GM12892 (cell line): Measurements from ENCODE around the gene WARS2.
A peak's percentile ranks its signal among the peaks of the same experiment; 100 is the strongest.
"Not testable (repeated sequence)": the region's sequence is repeated elsewhere in the genome, so short reads cannot be mapped to it uniquely, and the experiment has no call there.

Experiments
- DNase-seq: peaks from one replicate; pipeline ENCODE4 v3.0.0; 2011; ENCODE audit not compliant: insufficient read length
- FAIRE-seq: peaks from 2 replicates; lab custom pipeline; 2011; peaks lifted over from hg19 to GRCh38; lab: Jason Lieb, UNC
- POLR2A ChIP-seq: IDR thresholded peaks from 2 replicates; pipeline ENCODE4 v1.6.1; 2011; ENCODE audit warnings: low read depth, low read length, control low read depth
- POLR2AphosphoS5 ChIP-seq: IDR thresholded peaks from 2 replicates; pipeline ENCODE4 v1.6.1; 2011; ENCODE audit warnings: low read depth, low read length, control low read depth
- TAF1 ChIP-seq: IDR thresholded peaks from 2 replicates; pipeline ENCODE4 v1.6.1; 2011; ENCODE audit warnings: low read depth, mild to moderate bottlenecking, control low read depth, low read length, borderline replicate concordance

Gene WARS2

DNA sequence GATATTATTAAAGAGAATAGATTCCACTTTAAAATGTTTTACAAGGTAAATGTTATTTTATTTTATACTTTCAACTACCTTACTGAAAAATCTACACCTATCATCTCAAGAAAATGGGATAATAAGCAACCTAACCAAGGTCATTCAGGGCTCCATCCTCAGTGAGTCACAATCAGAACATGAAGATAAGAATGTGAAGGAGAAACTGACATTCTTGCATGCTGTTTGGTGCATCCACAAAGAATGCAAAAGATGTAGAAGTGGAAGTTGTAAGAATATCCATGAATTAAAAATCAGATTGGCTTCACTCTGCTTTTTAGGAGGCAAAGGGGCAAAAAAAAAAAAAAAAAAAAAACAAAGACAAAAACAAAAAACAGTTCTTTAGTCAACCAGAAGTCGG lies 6.5 kb downstream of the WARS2 start:
- FAIRE-seq (no peak), DNase-seq (no peak)
- TF ChIP-seq TAF1: no peak
- no peak for TF ChIP-seq POLR2A
- TF ChIP-seq POLR2AphosphoS5: no peak

DNA sequence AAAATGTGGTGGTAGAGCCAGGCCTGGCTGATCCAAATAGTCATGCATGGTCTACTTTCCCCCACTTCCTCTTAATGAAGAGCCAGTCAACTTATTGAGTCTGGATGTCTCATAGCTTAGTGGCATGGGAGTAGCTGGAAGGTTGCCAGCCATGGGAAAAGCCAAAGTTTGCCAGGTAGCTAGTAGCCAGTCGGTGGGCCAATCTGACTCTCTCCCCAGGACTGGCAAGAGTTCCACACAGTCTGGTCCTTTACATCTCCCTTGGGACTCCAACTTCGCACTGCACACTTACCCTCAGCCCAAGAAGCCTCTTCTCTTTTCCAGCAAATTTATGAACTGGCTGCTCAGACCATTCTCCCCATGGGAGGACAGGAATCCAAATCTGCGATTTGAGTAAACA lies 8.3 kb downstream of the WARS2 start:
- FAIRE-seq: no peak
- no peak for TF ChIP-seq TAF1
- TF ChIP-seq POLR2A: no peak
- no peak for TF ChIP-seq POLR2AphosphoS5
- DNase-seq: no peak

DNA sequence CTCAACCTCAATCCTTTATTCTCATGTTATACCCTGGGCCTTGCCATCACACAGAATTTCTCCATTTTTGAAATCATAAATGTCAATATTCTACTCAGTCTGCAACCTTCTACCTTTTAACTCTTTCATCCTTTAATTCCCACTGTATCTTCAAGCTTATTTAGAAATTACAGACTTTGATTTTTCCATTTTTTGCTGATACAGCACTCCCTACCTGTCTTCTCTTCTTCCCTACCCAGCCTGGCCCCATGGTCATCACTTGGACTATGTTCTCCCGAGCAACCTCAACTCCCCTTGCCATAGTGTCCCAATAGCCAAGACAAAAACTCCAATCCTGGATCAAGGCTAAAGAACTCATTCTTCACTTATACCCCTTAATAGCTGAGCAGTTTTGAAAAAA lies 14.6 kb downstream of the WARS2 start:
- no peak for FAIRE-seq
- no peak for DNase-seq
- TF ChIP-seq POLR2AphosphoS5 (no peak), POLR2A (no peak), TAF1 (no peak)

DNA sequence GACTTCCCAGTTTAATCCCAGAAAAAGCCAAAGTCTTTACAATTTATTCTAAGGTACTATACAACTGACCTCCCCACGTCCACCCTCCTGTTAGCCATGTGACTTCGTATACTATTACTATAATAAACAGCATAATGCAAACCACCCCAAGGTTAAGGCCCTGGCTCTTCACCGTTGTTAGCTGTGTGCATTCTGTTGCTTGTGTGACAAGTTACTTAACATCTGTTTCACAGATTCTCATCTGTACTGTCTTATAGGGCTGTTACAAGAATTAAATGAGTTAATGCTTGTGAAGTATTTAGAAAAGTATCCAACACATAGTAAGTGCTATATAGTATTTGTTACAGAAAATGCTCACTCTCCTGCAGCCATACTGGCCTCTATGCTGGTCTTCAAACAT lies 15.7 kb downstream of the WARS2 start:
- FAIRE-seq: no peak
- TF ChIP-seq TAF1 (no peak), POLR2AphosphoS5 (no peak), POLR2A (no peak)
- no peak for DNase-seq

DNA sequence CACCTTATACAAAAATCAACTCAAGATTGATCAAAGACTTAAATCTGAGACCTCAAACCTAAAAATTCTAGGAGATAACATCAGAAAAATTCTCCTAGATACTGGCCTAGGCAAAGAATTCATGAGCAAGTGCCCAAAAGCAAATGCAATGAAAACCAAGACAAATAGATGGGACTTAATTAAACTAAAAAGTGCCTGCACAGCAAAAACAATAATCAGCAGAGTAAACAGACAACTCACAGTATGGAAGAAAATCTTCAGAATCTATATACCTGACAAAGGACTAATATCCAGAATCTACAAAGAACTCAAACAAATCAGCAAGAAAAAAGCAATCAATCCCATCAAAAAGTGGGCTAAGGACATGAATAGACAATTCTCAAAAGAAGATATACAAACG lies 18.6 kb downstream of the WARS2 start:
- DNase-seq, FAIRE-seq: not testable (repeated sequence)

DNA sequence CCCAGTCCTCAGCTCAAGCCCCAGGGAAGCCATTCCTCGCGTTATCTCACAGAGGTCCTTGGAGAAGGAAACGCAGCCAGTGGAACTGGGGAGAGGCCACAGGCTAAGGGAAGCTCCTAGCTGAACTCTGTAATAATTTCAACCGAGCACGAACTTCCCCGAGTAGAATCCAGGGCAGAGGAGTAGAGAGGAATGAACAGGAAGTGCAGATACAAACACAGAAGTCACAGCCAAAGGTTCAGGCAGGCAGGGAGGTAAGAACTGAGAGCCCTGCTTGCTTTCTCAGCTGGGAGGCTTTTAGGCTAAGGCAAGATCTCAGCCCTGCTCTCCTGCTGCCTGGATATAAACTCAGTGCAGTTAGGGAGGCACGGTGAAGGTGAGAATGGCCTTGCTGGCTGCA lies 23.7 kb downstream of the WARS2 start:
- DNase-seq (no peak), FAIRE-seq (peak; percentile 56)
- TF ChIP-seq TAF1 (no peak), POLR2A (no peak), POLR2AphosphoS5 (no peak)

DNA sequence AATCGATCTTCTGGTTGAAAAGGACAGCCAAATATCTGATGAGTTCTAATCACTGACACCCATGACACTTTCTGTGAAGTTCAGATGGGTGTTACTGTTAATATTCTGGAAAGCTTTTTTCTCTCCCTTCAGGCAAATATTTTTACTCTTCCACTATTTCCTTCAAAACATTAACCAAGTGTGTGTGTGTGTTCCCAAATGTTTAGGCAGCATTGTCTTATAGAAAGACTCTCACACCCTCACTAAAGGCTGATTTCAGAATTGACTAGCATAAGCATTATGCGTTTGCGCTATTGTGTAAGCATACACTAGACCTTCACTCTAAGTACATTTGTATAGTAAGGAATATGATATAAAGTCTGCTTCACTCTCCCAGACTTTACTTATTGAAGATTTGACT lies 24.7 kb downstream of the WARS2 start:
- TF ChIP-seq TAF1: no peak
- no peak for TF ChIP-seq POLR2AphosphoS5
- TF ChIP-seq POLR2A: no peak
- DNase-seq (no peak), FAIRE-seq (no peak)

DNA sequence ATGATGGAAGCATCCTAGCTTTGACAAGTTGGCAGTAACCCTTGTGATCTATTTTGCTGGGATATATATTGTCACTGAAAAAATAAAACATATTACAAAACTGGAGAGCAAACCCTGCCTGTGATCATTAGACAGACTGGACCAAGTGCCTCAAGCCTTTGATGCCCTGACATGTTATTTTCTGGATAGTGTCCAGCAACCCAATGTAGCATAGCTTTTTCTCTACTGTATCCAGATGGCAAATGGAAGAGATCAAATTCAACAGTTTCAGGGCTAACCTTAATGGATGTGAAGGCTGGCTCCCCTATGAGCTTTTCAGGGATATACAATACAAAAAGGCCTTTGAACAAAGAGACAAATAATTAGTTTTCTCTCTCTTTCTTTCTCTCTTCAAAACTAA lies 25.1 kb downstream of the WARS2 start:
- FAIRE-seq: no peak
- TF ChIP-seq POLR2A (no peak), POLR2AphosphoS5 (no peak), TAF1 (no peak)
- DNase-seq: no peak

DNA sequence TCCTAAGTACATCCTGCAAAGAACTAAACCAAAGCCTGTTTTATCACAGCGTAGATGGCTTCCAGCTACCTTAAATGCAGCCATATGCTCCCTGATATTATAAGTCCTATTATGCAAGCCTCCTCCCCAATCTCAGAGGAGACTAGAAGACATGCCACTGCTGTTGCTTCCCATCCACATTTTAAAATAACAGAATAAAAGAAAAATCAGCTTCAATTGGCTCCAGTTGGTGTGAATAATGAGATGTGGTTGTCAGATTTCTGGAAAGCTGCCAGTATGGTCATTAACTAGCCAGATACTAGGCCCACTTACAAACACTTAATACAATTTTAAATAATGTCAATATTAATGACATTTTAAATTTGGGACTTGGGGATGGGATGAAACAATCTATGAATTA lies 25.7 kb downstream of the WARS2 start:
- DNase-seq (no peak), FAIRE-seq (no peak)
- TF ChIP-seq TAF1 (no peak), POLR2AphosphoS5 (no peak), POLR2A (no peak)

DNA sequence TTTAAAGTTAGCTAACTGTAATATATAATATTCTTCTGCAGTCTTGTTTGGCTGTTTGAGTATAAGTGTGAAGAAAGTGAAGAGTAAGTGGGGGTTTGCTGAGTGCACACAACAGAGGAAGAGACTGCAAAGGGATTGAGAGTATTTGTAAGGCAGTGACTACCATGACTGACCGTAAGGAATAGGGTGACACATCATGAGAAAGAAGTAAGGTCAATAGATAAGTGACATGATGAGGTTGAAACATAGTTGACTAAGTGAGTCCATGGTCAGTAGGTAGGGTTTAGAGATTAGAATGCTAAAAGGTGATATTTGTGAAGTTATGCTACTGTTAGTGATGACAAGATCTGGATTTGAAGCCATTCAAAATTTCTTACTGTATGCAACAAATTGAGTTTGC lies 27.7 kb downstream of the WARS2 start:
- no peak for FAIRE-seq
- TF ChIP-seq TAF1 (no peak), POLR2A (no peak), POLR2AphosphoS5 (no peak)
- DNase-seq: no peak

DNA sequence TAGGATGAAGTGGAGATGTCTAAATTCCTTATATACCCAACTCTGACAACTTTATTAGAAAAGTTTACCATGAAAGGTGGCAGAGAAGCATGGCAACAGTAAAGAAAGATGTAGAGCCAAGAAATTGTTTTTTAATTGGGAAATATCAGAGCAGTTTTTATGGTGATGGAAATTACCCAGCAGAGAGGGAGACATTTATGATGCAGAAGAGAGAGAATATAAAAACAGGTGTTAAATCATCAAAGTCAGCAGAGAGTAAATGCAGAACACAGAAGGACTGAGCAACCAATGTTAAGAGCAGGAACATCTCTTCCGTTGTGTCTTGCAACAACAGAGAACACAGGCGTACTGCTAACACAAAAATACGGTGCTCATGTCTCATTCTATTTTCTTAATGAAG lies 28.2 kb downstream of the WARS2 start:
- no peak for FAIRE-seq
- TF ChIP-seq TAF1 (no peak), POLR2AphosphoS5 (no peak), POLR2A (no peak)
- no peak for DNase-seq

DNA sequence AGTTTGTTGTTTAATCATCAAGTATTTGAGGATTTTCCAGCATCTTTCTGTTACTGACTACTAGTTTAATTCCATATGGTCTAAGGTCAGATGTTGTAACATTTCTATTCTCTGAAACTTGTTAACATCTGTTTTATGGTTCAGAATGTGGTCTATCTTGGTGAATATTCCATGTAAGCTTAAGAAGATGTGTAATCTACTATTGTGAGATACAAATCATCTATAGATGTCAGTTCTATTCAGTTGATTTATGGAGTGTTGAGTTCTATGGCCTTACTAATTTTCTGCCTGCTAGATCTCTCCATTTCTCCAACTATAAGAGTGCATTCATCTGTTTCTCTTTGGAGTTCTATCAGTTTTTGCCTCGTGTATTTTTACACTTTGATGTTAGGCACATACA lies 31.5 kb downstream of the WARS2 start:
- FAIRE-seq (no peak), DNase-seq (no peak)
- TF ChIP-seq POLR2AphosphoS5 (no peak), TAF1 (no peak), POLR2A (no peak)

DNA sequence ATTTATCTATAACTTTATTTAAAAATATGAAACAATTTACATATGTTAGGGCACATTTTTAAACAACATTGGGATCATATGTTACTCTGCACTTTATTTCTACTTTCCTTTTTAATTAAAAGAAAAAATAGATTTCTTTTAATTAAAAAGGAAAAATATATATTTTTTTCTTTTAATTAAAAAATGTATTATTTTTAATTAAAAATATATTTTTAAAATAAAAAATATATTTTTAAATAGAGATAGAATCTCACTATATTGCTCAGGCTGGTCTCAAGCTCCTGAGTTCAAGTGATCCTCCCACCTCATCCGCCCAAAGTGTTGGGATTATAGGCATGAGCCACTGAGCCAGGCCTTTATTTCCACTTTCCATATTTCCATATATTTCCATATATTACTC lies 36.7 kb downstream of the WARS2 start:
- FAIRE-seq (no peak), DNase-seq (no peak)
- TF ChIP-seq TAF1: no peak

DNA sequence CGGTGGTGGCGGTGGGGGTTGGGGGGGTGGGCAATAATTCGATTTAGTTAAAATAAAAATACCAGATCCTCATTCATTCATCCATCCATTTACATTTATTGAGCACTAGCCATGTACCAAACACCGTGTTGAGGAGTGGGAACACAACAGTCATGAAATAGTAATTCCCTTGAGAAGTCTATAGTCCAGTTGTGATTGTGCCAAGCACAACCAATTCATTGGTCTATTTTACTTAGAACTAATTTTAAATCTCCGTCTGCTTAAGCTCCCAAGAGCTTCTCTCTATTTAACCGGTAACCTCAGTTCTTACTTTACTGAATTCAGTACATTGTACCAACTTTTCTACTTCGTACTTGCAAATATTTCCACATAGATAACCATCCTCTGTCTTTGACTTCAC lies 38.4 kb downstream of the WARS2 start:
- DNase-seq (no peak), FAIRE-seq (no peak)
- TF ChIP-seq TAF1 (no peak), POLR2AphosphoS5 (no peak), POLR2A (no peak)

DNA sequence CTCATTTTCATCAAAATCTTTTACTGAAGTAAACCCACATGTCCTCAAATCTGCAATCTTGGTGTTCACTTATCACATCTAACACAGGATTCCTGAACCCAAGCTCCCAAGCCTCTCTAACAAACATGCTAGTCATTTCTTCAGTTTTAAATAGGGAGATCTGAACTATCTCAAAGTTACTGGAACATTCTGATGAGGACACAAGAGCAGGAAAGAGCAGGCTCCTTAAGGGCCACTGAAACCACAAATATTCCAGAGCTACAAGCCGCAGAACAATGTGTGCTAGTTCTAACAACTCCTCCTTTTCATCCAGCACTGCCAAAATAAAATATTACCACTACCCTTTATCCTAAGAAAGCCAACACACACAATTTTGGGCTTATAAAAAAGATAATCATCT lies 38.9 kb downstream of the WARS2 start:
- FAIRE-seq (no peak), DNase-seq (no peak)
- TF ChIP-seq TAF1 (no peak), POLR2A (no peak), POLR2AphosphoS5 (no peak)
